Astrocyte (in vitro differentiated cells and primary cell): ENCODE measurements around the gene MFAP2.

Experiments used
- EZH2 ChIP-seq: IDR thresholded peaks from 2 replicates; pipeline ENCODE4 v1.6.1; 2012; ENCODE audit warnings: mild to moderate bottlenecking, low read length, inconsistent platforms; ENCODE audit not compliant: insufficient read depth
- TF ChIP-seq, protein P1 (sequence below): IDR thresholded peaks from 2 replicates; pipeline ENCODE4 v1.5.1; 2011; ENCODE audit warnings: low read depth, mild to moderate bottlenecking, inconsistent platforms, low read length, moderate library complexity; ENCODE audit not compliant: insufficient read depth

DNA sequence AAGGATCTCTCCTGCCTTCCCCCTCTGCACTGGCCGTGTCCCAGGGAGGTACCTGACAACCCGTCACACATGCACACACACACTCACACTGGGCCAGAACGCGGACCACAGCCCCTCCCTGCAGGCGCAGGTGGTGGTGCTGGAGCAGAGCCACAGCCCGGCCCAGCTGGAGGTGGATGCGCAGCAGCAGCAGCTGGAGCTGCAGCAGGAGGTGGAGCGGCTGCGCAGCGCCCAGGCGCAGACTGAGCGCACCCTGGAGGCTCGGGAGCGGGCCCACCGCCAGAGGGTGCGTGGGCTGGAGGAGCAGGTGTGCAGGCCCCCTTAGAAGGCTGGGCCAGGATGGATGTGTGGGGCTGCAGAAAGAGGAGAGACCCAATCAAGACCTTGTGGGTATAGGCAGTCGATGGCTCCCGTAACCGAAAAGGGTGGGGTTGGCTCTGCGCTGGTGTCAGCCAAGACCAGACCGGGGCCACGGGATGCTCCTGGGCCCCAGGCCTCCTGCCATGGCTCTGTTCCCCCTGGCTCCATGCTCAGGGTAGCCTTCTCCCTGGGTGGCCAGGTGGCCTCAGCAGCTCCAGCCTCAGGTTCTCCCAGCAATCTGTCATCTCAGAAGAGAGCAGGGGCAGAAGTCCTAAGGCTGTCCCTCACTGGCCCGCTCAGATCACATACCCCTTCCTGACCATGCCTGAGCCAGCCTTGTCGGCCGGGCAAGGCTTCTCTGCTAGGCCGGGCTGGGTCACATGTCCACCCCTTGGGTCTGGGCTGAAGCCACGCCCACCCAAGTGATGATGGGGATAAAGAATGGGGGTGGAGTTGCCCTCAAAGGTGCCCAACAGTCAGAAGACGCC, 8.9 kb downstream of the MFAP2 start:
- TF ChIP-seq, protein P1, sequence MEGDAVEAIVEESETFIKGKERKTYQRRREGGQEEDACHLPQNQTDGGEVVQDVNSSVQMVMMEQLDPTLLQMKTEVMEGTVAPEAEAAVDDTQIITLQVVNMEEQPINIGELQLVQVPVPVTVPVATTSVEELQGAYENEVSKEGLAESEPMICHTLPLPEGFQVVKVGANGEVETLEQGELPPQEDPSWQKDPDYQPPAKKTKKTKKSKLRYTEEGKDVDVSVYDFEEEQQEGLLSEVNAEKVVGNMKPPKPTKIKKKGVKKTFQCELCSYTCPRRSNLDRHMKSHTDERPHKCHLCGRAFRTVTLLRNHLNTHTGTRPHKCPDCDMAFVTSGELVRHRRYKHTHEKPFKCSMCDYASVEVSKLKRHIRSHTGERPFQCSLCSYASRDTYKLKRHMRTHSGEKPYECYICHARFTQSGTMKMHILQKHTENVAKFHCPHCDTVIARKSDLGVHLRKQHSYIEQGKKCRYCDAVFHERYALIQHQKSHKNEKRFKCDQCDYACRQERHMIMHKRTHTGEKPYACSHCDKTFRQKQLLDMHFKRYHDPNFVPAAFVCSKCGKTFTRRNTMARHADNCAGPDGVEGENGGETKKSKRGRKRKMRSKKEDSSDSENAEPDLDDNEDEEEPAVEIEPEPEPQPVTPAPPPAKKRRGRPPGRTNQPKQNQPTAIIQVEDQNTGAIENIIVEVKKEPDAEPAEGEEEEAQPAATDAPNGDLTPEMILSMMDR, result no peak
- TF ChIP-seq EZH2, result no peak
